Lung (tissue), 12 donors: ENCODE results near the gene SRBD1. TPM values are rescaled to one million over a fixed set of nuclear protein-coding genes. Genes with fewer than 3 reads are reported as not detected.

Experiments
- ATAC-seq: fragments of 200-7000 bp; cut with Tn5 transposase; one replicate; pipeline ENCODE4 v1.9.1; 2020; ENCODE audit warnings: moderate number of reproducible peaks; ENCODE audit not compliant: insufficient read depth, low FRiP score
- DNase-seq, 3 donors: peaks; one replicate each; pipeline ENCODE4 v3.0.0-alpha.2; 2013 to 2017
- H3K27ac ChIP-seq, 2 donors: one replicate each; pipeline ENCODE4 v1.5.1; 2013; ENCODE audit warnings: mild to moderate bottlenecking in 2 of 2, moderate library complexity in 2 of 2, control low read depth in 1 of 2, inconsistent platforms in 1 of 2, low read depth in 1 of 2, low read length in 1 of 2
- H3K27me3 ChIP-seq, 3 donors: one replicate each; pipeline ENCODE4 v1.5.1; 2013; ENCODE audit warnings: low read length in 2 of 3; ENCODE audit not compliant: control insufficient read depth in 3 of 3, insufficient read depth in 3 of 3
- H3K36me3 ChIP-seq, 4 donors: one replicate each; pipeline ENCODE4 v1.5.1; 2013; ENCODE audit warnings: low read length in 4 of 4, mild to moderate bottlenecking in 1 of 4, moderate library complexity in 1 of 4; ENCODE audit not compliant: control insufficient read depth in 4 of 4, insufficient read depth in 4 of 4
- H3K4me1 ChIP-seq, 5 donors: one replicate each; pipeline ENCODE4 v1.5.1; 2013; ENCODE audit warnings: low read length in 5 of 5, mild to moderate bottlenecking in 2 of 5, moderate library complexity in 1 of 5; ENCODE audit not compliant: control insufficient read depth in 5 of 5, insufficient read depth in 5 of 5
- H3K4me3 ChIP-seq: one replicate; pipeline ENCODE4 v1.5.1; 2013; ENCODE audit warnings: mild to moderate bottlenecking, control low read depth, moderate library complexity
- H3K9ac ChIP-seq, 2 donors: one replicate each; pipeline ENCODE4 v1.5.1; 2013; ENCODE audit warnings: low read length in 2 of 2, control low read depth in 1 of 2; ENCODE audit not compliant: insufficient read depth in 1 of 2
- H3K9me3 ChIP-seq, 4 donors: one replicate each; pipeline ENCODE4 v1.5.1; 2013; ENCODE audit warnings: low read length in 3 of 4, mild to moderate bottlenecking in 1 of 4, moderate library complexity in 1 of 4; ENCODE audit not compliant: control insufficient read depth in 4 of 4, insufficient read depth in 3 of 4
- WGBS, 2 donors: extraction: QIAGEN DNeasy Blood & Tissue Kit; methylation state at CpG; one replicate each; pipeline ENCODE4 v1.1.7; 2013; 5-methylcytosine and 5-hydroxymethylcytosine counted together
- polyA plus RNA-seq, 2 donors: library from polyadenylated mRNA; stranded (reverse); fragments of 200-250 nt; gene quantifications; one replicate each; pipeline ENCODE4 v1.2.1, GENCODE V29; 2013
- total RNA-seq, 2 donors: library from RNA; depleted of rRNA in 1 of 2; stranded (reverse); fragments of >200 nt in 1 of 2; gene quantifications; one replicate each; pipeline ENCODE4 v1.2.1, GENCODE V29; 2014 to 2021
- TF ChIP-seq, protein P1 (sequence below): IDR thresholded peaks from 2 replicates; pipeline ENCODE4 v1.5.1; 2012; ENCODE audit warnings: mild to moderate bottlenecking; ENCODE audit errors: control extremely low read depth, extremely low read depth
- donor health status: control.
- donor health status: control.
- donor health status: Bipolar disorder and iron deficiency.
- donor health status: healthy.
- donor health status: DM: yes; HTN: yes; CAD: no.

The SRBD1 gene
- total and polyA plus RNA-seq, 4 donors, result 5.6 to 30.6 (median 11.5) TPM

DNA sequence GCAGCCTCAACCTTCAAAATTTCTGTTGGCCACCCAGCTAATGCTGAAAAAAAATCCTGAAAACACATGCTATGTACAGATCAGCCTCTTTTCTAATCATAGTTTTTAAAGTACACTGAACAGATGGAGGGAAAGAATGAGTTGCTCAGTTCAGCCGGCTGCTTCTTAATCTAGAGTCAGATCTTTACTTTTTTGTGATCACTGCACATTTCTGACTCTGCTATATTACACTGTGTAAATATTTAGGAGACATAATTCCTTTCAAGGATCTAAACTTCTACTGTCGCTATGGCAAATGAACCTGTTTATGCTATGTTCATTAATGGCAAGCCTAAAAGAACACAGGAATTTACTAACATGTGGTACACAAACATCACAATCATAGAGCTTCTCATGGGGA, 114.2 kb downstream of the SRBD1 start:
- TF ChIP-seq, protein P1, sequence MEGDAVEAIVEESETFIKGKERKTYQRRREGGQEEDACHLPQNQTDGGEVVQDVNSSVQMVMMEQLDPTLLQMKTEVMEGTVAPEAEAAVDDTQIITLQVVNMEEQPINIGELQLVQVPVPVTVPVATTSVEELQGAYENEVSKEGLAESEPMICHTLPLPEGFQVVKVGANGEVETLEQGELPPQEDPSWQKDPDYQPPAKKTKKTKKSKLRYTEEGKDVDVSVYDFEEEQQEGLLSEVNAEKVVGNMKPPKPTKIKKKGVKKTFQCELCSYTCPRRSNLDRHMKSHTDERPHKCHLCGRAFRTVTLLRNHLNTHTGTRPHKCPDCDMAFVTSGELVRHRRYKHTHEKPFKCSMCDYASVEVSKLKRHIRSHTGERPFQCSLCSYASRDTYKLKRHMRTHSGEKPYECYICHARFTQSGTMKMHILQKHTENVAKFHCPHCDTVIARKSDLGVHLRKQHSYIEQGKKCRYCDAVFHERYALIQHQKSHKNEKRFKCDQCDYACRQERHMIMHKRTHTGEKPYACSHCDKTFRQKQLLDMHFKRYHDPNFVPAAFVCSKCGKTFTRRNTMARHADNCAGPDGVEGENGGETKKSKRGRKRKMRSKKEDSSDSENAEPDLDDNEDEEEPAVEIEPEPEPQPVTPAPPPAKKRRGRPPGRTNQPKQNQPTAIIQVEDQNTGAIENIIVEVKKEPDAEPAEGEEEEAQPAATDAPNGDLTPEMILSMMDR, result no peak
- peaks cover 0 to 2% (median 0%) of the 10 kb centered on the region in 5 donors for H3K4me1 ChIP-seq
- peaks cover 0 to 4% (median 0%) of the 10 kb centered on the region in 4 donors for H3K9me3 ChIP-seq
- DNase-seq (peak in 2 of 3 donors; percentile 20 to 37), ATAC-seq (no peak)
- H3K4me3 ChIP-seq, result no peak overlapping the region
- no peaks in the 10 kb centered on the region for H3K36me3 ChIP-seq
- H3K9ac ChIP-seq, result no peak overlapping the region
- 66 to 67% methylated on average over 2 of the region's 2 CpGs for WGBS, 2 donors
- H3K27me3 ChIP-seq, result no peaks in the 10 kb centered on the region
- H3K27ac ChIP-seq, result no peak overlapping the region

DNA sequence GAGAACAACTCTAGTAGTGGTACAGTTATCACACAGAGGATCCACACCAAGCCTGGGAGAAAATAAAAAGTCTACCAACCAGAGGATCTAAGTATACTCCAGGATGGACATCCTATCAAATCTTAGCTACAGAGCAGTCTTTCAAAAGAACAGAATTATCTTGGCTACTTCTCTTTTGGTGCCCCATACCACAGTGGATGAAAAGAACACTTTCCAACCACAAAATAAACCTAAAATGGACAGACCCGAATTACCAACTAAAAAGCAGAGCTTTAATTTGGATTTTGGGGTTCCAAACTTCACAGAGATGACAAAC, 116.1 kb downstream of the SRBD1 start:
- Histone ChIP-seq H3K27me3 (no peaks in the 10 kb centered on the region), H3K27ac (no peak overlapping the region), H3K9ac (no peak overlapping the region), H3K9me3 (no peaks in the 10 kb centered on the region), H3K36me3 (no peaks in the 10 kb centered on the region), H3K4me3 (no peak overlapping the region), H3K4me1 (peaks cover 0 to 2% (median 0%) of the 10 kb centered on the region in 5 donors)
- DNase-seq, result no peak
- TF ChIP-seq, protein P1, result no peak
- no peak for ATAC-seq
- 22 to 31% methylated on average over 1 of the region's 1 CpG for WGBS, 2 donors

DNA sequence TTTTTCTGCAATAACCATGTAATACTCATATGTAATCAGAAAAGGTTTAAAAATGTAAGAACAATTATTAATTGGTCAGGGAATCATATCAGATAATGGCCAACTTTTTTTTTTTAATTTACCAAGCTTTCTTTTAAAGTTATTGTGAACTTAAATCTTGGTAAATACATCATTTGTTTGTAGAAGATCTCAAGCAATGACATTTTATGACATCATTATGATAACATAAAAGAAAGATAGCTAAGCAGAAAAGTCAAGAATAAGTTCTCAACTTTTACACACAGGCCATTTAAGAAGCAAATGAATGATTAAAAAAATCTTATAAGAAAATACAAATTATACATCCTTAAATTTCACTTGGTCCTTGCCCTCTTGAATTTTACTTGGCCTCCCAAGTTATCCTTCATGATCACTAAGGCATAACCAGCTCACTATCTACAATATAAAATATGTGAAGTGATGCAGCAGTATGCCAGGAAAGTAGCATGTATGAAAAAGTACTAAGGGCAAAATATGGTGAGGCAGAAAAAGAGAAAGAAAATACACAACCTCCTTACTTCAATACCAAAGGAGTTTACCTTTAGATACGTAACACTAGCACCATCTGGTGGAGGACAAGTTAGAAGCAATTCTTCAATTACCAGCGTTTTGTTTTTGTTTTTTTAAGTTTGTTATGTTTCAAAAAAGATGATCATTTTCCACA, 116.6 kb downstream of the SRBD1 start:
- Histone ChIP-seq H3K4me1 (peaks cover 0 to 2% (median 0%) of the 10 kb centered on the region in 5 donors), H3K9me3 (no peaks in the 10 kb centered on the region), H3K27ac (no peak overlapping the region), H3K27me3 (no peaks in the 10 kb centered on the region), H3K36me3 (no peaks in the 10 kb centered on the region), H3K9ac (no peak overlapping the region), H3K4me3 (no peak overlapping the region)
- DNase-seq (peak in 2 of 3 donors; percentile 84 to 87), ATAC-seq (no peak)
- WGBS, 2 donors, result 4 to 14% methylated on average over 2 of the region's 2 CpGs
- TF ChIP-seq, protein P1, result peak; percentile 32

DNA sequence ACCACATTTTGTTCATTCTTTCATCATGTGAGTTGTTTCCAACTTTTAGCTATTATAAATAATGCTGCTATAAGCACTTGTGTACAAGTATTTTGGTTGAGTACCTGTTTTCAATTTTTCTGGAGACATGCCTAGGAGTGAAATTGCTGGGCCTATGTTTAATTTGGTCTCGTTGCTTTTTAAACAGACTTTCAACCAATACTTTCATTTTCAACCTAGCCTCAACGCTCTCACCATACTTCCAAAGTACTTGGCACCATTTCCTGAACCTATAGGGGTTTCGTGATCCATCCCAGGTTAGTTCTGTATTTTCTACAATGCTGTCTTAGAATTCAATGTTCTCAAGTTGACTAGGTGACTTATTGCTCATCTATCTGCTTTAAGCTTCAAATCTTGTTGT, 126.1 kb downstream of the SRBD1 start:
- ATAC-seq (no peak), DNase-seq (no peak)
- 73 to 81% methylated on average over 3 of the region's 3 CpGs for WGBS, 2 donors
- TF ChIP-seq, protein P1, result no peak
- H3K9ac ChIP-seq, result no peak overlapping the region
- no peak overlapping the region for H3K4me3 ChIP-seq
- H3K36me3 ChIP-seq, result peaks cover 0 to 2% (median 0%) of the 10 kb centered on the region in 4 donors
- no peaks in the 10 kb centered on the region for H3K4me1 ChIP-seq
- no peak overlapping the region for H3K27ac ChIP-seq
- H3K9me3 ChIP-seq, result no peaks in the 10 kb centered on the region
- H3K27me3 ChIP-seq, result no peaks in the 10 kb centered on the region
